GM18505 (cell line): Measurements from ENCODE around the gene ITPRIPL1.

Experiments
- ATAC-seq: cut with Tn5 transposase; IDR thresholded peaks from one replicate; pipeline ENCODE4 v1.9.1; 2021; ENCODE audit not compliant: unreplicated experiment
- POLR2A ChIP-seq: IDR thresholded peaks from 4 replicates; pipeline ENCODE4 v1.6.1; 2011; ENCODE audit warnings: borderline replicate concordance; ENCODE audit not compliant: insufficient read depth, insufficient read length; ENCODE audit errors: extremely low read depth

Gene ITPRIPL1

GRCh38 chr2:96329456-96329855, 4.3 kb downstream of the ITPRIPL1 start:
- TF ChIP-seq POLR2A: no peak
- no peak for ATAC-seq

DNA sequence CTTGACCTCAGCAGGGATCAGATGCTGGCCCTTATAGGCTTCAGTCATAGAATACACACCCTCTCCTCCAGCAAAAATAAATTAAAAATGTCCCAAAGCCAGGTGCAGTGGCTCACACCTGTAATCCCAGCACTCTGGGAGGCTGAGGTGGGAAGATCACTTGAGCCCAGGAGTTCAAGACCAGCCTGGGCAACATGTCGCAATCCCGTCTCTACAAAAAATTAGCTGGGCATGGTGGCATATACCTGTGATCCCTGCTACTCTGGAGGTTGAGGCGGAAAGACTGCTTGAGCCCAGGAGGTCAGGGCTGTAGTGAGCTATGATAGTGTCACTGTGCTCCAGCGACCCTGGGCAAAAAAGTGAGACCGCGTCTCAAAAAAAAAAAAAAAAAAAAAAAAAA, 4.8 kb downstream of the ITPRIPL1 start:
- no peak for ATAC-seq

GRCh38 chr2:96330407-96330806, 5.3 kb downstream of the ITPRIPL1 start:
- no peak for ATAC-seq

More for the DNA sequence above, 4.8 kb downstream of the ITPRIPL1 start:
- TF ChIP-seq POLR2A: no peak

GRCh38 chr2:96333708-96334107, 8.6 kb downstream of the ITPRIPL1 start:
- no peak for ATAC-seq
- no peak for TF ChIP-seq POLR2A

More at GRCh38 chr2:96330407-96330806, 5.3 kb downstream of the ITPRIPL1 start:
- no peak for TF ChIP-seq POLR2A

DNA sequence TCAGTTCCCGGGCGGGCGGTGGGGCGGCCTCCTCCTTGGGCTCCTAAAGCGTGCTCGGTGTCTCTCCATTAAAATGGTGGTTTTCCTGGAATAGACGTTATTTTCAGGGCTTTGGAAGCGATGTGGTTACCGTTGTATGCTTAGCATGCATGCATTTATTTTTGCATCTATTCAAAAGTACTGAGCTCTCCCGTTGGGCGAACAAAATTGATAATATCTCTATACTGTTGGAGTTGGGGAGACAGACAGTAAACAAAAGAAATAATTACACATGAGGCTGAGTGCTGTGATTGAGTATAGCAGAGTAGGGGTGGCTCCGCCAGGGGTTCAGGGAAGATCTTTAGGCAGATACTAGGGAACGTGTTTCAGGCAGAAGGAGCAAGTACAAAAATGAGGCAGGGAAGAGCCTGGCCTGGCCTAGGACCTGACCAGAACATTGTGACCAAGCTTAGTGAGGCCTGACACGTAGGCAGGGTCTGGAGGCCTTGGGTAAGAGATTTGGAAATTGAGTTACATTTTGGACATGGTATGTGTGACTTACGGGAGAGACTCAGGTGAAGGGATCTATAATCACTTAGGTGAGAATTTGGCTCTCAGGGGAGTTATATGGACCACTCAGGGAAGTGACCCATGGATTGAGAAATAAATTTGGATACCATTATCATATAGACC, 11.1 kb downstream of the ITPRIPL1 start:
- no peak for TF ChIP-seq POLR2A
- ATAC-seq: no peak

- TF ChIP-seq POLR2A: no peak
- no peak for ATAC-seq
Observed at GRCh38 chr2:96336873-96337272, 11.8 kb downstream of the ITPRIPL1 start.

DNA sequence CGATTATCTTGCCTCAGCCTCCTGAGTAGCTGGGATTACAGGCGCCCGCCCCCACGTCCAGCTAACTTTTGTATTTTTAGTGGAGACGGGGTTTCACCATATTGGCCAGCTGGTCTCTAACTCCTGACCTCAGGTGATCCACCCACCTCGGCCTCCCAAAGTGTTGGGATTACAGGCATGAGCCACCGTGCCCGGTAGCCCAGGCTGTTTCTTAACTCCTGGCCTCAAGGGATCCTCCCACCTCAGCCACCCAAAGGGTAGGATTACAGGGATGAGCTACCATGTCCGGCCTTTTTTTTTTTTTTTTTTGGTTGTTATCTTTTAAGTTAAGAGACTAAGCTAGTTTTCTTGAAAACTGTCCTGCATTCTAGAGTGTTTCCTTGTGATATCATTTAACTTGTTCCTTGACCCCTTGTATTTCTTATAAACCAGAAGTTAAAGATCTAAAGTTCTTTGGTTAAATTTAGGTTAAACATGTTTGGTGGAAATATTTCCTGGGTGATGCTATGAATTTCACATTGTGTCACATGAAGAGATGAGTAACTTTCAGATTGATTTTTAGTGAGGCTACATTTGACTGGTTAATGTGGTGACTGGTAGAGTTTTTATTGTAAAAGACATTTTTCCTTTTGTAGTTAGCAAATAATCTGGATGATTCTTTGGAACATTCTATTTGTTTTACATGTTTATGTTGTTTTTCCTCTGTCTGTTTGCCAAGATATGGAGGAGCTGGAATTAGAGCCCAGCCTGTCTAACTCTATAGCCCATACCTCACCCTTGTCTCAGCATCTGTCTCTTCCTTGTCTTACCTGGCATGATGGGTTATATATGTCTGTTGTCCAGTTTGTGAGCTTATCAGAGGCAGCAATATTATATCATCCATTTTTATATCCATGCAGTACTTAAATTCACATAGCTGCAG, 15.6 kb downstream of the ITPRIPL1 start:
- ATAC-seq: no peak
- no peak for TF ChIP-seq POLR2A

- TF ChIP-seq POLR2A: no peak
- no peak for ATAC-seq
Observed at GRCh38 chr2:96341641-96342040, 16.5 kb downstream of the ITPRIPL1 start.

- no peak for ATAC-seq
- no peak for TF ChIP-seq POLR2A
Observed at GRCh38 chr2:96342085-96342484, 17.0 kb downstream of the ITPRIPL1 start.

DNA sequence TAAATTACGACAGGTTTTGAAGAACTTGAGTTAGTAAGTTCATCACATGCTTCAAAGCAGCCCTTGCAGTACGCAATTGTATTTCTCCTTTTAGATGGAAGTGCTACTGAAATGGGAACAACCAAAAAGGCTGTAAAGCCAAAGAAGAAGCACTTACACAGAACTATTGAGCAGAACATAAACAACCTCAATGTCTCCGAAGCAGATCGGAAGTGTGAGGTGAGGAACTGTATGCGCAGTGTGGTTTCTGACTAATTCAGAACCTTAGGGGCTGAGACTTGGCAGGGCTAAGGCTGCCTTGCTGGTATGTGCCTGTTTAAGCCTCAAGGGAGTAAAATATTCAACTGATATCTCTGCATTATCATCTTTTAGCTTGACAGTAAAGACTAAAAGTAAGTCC, 18.9 kb downstream of the ITPRIPL1 start:
- peak; percentile 79 for ATAC-seq
- TF ChIP-seq POLR2A: no peak

DNA sequence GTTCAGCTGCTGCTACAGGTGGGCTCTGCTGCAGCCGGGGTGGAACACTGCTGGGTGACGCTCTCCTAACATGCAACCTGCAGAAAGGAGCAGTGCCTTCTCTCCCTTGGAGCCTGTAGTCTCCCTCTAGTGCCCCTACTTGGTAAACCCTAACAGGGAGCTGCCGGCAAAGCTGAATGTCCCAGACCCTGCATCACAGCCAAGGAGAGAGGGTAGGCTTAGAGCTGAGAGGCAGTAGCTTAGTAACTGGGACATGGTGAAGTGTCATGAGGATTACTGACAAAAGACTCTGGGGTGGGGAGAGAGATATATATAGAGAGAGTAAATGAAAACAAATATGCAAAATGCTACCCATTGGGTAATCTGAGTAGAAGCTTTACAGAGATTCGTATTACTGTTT, 20.3 kb downstream of the ITPRIPL1 start:
- TF ChIP-seq POLR2A: no peak
- no peak for ATAC-seq

GRCh38 chr2:96345868-96346462, 20.8 kb downstream of the ITPRIPL1 start:
- no peak for ATAC-seq

DNA sequence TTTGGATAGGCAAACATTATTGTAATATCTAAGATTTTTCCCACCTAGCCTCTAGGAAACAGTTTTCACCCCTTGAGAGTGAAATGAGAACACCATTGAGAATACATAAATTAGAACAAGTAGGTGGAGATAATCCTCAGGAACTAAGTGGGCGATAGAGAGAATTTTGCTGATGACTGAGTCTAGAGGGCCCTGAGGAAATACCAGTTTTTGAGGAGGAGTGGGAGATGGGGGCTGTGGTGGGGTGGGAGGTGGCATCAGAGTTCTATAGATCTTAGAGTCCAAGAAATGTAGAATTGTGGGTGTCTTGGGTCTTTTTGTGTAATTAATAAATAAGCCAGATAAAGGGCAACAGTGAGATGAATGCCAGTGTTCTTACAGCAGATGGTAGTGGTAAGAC, 22.3 kb downstream of the ITPRIPL1 start:
- no peak for ATAC-seq
- TF ChIP-seq POLR2A: no peak

More at GRCh38 chr2:96345868-96346462, 20.8 kb downstream of the ITPRIPL1 start:
- TF ChIP-seq POLR2A: no peak
